Fibroblast of lung (primary cell): ENCODE measurements around the gene FGF22. TPM values are rescaled to one million over a fixed set of nuclear protein-coding genes. Genes with fewer than 3 reads are reported as not detected.

Experiments used
- DNase-seq, 2 donors: peaks; one replicate each; pipeline versions ENCODE4 v3.0.0 to v3.0.0-alpha.2; 2010; ENCODE audit warnings: low read depth in 2 of 2
- H2AFZ ChIP-seq: 2 replicates; pipeline ENCODE4 v1.5.1; 2012; ENCODE audit warnings: low read length, control low read depth, inconsistent platforms
- H3K27ac ChIP-seq: 2 replicates; pipeline ENCODE4 v1.5.1; 2011; ENCODE audit warnings: low read length, control low read depth; ENCODE audit not compliant: insufficient read depth
- H3K27me3 ChIP-seq: 2 replicates; pipeline ENCODE4 v1.5.1; 2011; ENCODE audit warnings: mild to moderate bottlenecking, low read length; ENCODE audit not compliant: control insufficient read depth, insufficient read depth
- H3K36me3 ChIP-seq: 2 replicates; pipeline ENCODE4 v1.5.1; 2011; ENCODE audit warnings: low read length; ENCODE audit not compliant: control insufficient read depth, insufficient read depth
- H3K4me1 ChIP-seq: 2 replicates; pipeline ENCODE4 v1.5.1; 2011; ENCODE audit warnings: low read length; ENCODE audit not compliant: control insufficient read depth, insufficient read depth; ENCODE audit errors: extremely low read depth
- H3K4me2 ChIP-seq: 2 replicates; pipeline ENCODE4 v1.5.1; 2011; ENCODE audit warnings: low read length, control low read depth; ENCODE audit not compliant: insufficient read depth; ENCODE audit errors: extremely low read depth
- H3K4me3 ChIP-seq, 4 experiments: fragments of 200-600 bp in 1 of 4; sonication (generic) in 1 of 4; replicated peaks in 1 of 4; 2 replicates each; pipeline ENCODE4 v1.5.1; 2011 to 2016; ENCODE audit warnings: low read length in 4 of 4, low read depth in 3 of 4, mild to moderate bottlenecking in 3 of 4, control low read depth in 2 of 4, inconsistent platforms in 1 of 4, mixed read lengths in 1 of 4; ENCODE audit not compliant: insufficient read depth in 1 of 4; ENCODE audit errors: control extremely low read depth in 1 of 4
- H3K79me2 ChIP-seq: 2 replicates; pipeline ENCODE4 v1.5.1; 2012; ENCODE audit warnings: mild to moderate bottlenecking, low read length, inconsistent platforms; ENCODE audit not compliant: control insufficient read depth, insufficient read depth
- H3K9ac ChIP-seq: 2 replicates; pipeline ENCODE4 v1.5.1; 2011; ENCODE audit warnings: mild to moderate bottlenecking, low read length, control low read depth; ENCODE audit not compliant: insufficient read depth
- H3K9me3 ChIP-seq: 2 replicates; pipeline ENCODE4 v1.5.1; 2012; ENCODE audit warnings: low read depth, low read length; ENCODE audit not compliant: control insufficient read depth, insufficient read depth
- H4K20me1 ChIP-seq: 2 replicates; pipeline ENCODE4 v1.5.1; 2011; ENCODE audit warnings: low read length; ENCODE audit not compliant: control insufficient read depth, insufficient read depth; ENCODE audit errors: extremely low read depth
- EZH2 ChIP-seq: IDR thresholded peaks from 2 replicates; pipeline ENCODE4 v1.5.1; 2012; ENCODE audit warnings: low read length, control low read depth, mild to moderate bottlenecking; ENCODE audit errors: missing control alignments
- polyA plus RNA-seq, 2 donors: library from polyadenylated mRNA; depleted of rRNA in 1 of 2; stranded (reverse) in 1 of 2; unstranded in 1 of 2; fragments of >200 nt; gene quantifications; 2 replicates each; pipeline ENCODE4 v1.2.1, GENCODE V29; 2011 to 2012; ENCODE audit warnings: missing spikeins in 1 of 2
- total RNA-seq: library from RNA; depleted of rRNA; stranded (reverse); fragments of >200 nt; gene quantifications from 2 replicates; pipeline ENCODE4 v1.2.1, GENCODE V29; 2014
- TF ChIP-seq, protein P1 (sequence below), 2 donors: IDR thresholded peaks in 1 of 2; conservative IDR thresholded peaks in 1 of 2; 1 replicate in 1 of 2; 2 replicates in 1 of 2; pipeline ENCODE4 v1.5.1; 2011 to 2012; ENCODE audit warnings: low read length in 2 of 2, control low read depth in 1 of 2, inconsistent platforms in 1 of 2, low read depth in 1 of 2, mild to moderate bottlenecking in 1 of 2

The FGF22 gene
- total and polyA plus RNA-seq, 2 donors (not counting 1 experiment from before 2014, with no cell fraction given): under 0.01 TPM; not detected in 1

DNA sequence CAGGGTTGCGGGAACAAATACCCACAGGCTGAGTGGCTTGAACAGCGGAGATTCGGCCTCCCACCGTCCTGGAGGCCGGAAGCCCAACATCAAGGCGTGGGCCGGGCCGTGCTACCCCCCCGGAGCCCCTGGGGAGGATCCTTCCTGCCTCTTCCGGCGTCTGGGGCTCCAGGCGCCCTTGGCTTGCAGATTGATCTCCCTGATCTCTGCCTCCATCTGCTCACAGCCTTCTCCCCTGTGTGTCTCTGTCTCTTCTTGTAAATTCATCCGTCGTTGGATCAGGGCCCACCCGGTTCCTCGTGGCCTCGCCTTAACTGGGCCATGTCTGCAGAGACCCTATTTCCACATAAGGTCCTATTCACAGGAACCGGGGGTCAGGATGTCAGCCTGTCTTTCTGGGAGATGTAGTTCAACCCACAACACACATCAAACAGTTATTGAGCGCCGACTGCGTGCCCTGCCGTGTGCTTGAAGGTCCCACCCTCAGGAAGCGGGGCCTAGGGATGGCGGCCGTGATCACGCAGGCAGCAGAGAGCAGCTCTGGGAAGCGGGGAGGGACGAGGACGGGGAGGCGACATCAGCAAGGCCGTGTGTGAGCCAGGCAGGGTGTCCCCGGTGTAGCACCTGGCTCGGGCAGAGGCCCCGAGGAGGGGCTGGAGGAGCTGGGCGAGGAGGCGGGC, 28.7 kb upstream of the FGF22 start:
- no peaks in the 10 kb centered on the region for H3K9me3 ChIP-seq
- H4K20me1 ChIP-seq: no peaks in the 10 kb centered on the region
- peak overlapping the region; percentile 60 for H3K9ac ChIP-seq
- H3K4me2 ChIP-seq: peak overlapping the region; percentile 54
- H3K4me3 ChIP-seq: no peak overlapping the region
- H3K79me2 ChIP-seq: no peaks in the 10 kb centered on the region
- H3K4me1 ChIP-seq: peaks cover 9% of the 10 kb centered on the region
- peak overlapping the region; percentile 47 for H2AFZ ChIP-seq
- H3K27me3 ChIP-seq: no peaks in the 10 kb centered on the region
- no peak for TF ChIP-seq EZH2
- TF ChIP-seq, protein P1, sequence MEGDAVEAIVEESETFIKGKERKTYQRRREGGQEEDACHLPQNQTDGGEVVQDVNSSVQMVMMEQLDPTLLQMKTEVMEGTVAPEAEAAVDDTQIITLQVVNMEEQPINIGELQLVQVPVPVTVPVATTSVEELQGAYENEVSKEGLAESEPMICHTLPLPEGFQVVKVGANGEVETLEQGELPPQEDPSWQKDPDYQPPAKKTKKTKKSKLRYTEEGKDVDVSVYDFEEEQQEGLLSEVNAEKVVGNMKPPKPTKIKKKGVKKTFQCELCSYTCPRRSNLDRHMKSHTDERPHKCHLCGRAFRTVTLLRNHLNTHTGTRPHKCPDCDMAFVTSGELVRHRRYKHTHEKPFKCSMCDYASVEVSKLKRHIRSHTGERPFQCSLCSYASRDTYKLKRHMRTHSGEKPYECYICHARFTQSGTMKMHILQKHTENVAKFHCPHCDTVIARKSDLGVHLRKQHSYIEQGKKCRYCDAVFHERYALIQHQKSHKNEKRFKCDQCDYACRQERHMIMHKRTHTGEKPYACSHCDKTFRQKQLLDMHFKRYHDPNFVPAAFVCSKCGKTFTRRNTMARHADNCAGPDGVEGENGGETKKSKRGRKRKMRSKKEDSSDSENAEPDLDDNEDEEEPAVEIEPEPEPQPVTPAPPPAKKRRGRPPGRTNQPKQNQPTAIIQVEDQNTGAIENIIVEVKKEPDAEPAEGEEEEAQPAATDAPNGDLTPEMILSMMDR (conservative IDR thresholded peaks at IDR 0.05 in 1 of 2, IDR thresholded peaks at IDR 0.05 in 1 of 2; ENCODE audit: low read depth in 1 of 2, low read length in 2 of 2): no peak
- H3K27ac ChIP-seq: peak overlapping the region; percentile 78
- peak; percentile 69 to 89 for DNase-seq
- H3K36me3 ChIP-seq: no peaks in the 10 kb centered on the region

DNA sequence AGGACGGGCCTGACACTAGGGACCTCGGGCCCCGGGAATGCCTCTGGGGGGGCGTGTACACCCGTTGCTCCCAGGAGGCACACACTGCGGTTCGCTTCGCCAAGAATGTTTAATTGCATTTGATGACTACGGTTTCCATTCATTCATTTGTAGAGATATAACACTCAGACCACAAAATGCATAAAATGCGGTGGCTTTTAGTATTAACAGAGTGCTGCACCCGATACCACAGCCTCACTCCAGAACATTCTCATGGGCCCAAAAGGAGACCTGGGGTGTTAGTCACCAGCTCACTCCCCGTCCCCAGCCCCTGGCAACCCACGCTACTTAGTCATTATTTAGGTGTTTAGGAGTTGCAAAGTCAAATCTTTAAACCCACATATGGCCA, 28.2 kb upstream of the FGF22 start:
- H3K4me3 ChIP-seq: no peak overlapping the region
- no peaks in the 10 kb centered on the region for H3K27me3 ChIP-seq
- no peaks in the 10 kb centered on the region for H4K20me1 ChIP-seq
- TF ChIP-seq, protein P1 (conservative IDR thresholded peaks at IDR 0.05 in 1 of 2, IDR thresholded peaks at IDR 0.05 in 1 of 2; ENCODE audit: low read depth in 1 of 2, low read length in 2 of 2): no peak
- no peak for TF ChIP-seq EZH2
- H3K4me1 ChIP-seq: peaks cover 9% of the 10 kb centered on the region
- no peaks in the 10 kb centered on the region for H3K36me3 ChIP-seq
- H3K9ac ChIP-seq: no peak overlapping the region
- H3K4me2 ChIP-seq: no peak overlapping the region
- no peaks in the 10 kb centered on the region for H3K79me2 ChIP-seq
- H3K27ac ChIP-seq: peak overlapping the region; percentile 78
- H2AFZ ChIP-seq: no peak overlapping the region
- peak; percentile 87 to 99 for DNase-seq
- H3K9me3 ChIP-seq: no peaks in the 10 kb centered on the region

DNA sequence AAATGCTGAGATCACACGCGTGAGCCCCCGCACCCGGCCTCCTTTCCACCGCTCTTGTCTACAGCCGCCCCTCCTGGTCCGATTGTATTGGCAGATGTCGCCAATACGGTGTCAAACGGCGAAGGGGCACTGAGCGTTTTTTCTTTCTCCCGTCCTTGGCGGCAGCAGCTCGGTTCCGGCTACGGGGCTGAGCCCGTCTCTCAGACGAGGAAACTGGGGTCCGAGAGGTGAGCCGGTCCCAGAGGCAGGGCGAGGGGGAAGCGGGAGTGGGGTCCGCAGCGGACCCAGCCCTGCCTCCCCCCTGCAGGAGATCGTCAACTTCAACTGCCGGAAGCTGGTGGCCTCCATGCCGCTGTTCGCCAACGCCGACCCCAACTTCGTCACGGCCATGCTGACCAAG, 26.7 kb upstream of the FGF22 start:
- no peaks in the 10 kb centered on the region for H4K20me1 ChIP-seq
- H3K27me3 ChIP-seq: no peaks in the 10 kb centered on the region
- no peak for TF ChIP-seq EZH2
- TF ChIP-seq, protein P1 (conservative IDR thresholded peaks at IDR 0.05 in 1 of 2, IDR thresholded peaks at IDR 0.05 in 1 of 2; ENCODE audit: low read depth in 1 of 2, low read length in 2 of 2): no peak
- no peak overlapping the region for H3K9ac ChIP-seq
- H3K4me3 ChIP-seq: no peak overlapping the region
- H3K9me3 ChIP-seq: no peaks in the 10 kb centered on the region
- DNase-seq: no peak
- no peak overlapping the region for H3K27ac ChIP-seq
- H3K36me3 ChIP-seq: no peaks in the 10 kb centered on the region
- peaks cover 9% of the 10 kb centered on the region for H3K4me1 ChIP-seq
- H2AFZ ChIP-seq: no peak overlapping the region
- no peak overlapping the region for H3K4me2 ChIP-seq
- no peaks in the 10 kb centered on the region for H3K79me2 ChIP-seq
